ENCODE data around the gene OSBPL5.
"Not testable (repeated sequence)": the region's sequence is repeated elsewhere in the genome, so short reads cannot be mapped to it uniquely, and the experiment has no call there.

The OSBPL5 gene

GRCh38 chr11:3085052-3085451, 80.1 kb downstream of the OSBPL5 start:
- Mint-ChIP-seq H3K4me3 (no peak overlapping the region), H3K9me3 (no peaks in the 10 kb centered on the region), H3K27ac (no peak overlapping the region), H3K27me3 (ENCODE audit: low read depth) (peaks cover 5% of the 10 kb centered on the region), H3K36me3 (ENCODE audit: low read depth) (no peaks in the 10 kb centered on the region), H3K4me1 (ENCODE audit: low read depth) (no peaks in the 10 kb centered on the region)

DNA sequence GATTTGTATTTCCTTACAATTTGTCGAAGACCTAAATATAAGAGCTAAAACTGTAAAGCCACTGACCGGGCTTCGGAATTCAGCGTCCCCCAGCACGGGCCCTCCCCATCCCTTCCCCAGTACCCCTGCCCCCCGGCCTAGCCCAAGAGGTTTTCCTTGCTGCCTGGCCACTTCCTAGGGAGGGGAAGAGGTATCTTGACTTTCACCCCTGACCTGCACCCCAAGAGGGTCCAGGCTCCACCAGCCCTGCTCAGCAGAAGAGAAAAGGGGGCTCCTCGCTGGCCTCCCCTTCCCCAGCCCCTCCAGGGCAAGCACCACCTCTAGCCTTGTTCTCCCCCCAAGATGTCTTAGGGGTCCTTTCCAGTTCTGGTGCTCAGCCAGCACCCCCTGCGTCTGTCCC, 81.8 kb downstream of the OSBPL5 start:
- Mint-ChIP-seq H3K4me1 (ENCODE audit: low read depth) (no peaks in the 10 kb centered on the region), H3K36me3 (ENCODE audit: low read depth) (no peaks in the 10 kb centered on the region), H3K4me3 (no peak overlapping the region), H3K27me3 (ENCODE audit: low read depth) (peaks cover 11% of the 10 kb centered on the region), H3K27ac (no peak overlapping the region), H3K9me3 (no peaks in the 10 kb centered on the region)

GRCh38 chr11:3081386-3081751, 83.7 kb downstream of the OSBPL5 start:
- no peak overlapping the region for H3K4me3 Mint-ChIP-seq
- no peaks in the 10 kb centered on the region for H3K9me3 Mint-ChIP-seq
- no peak overlapping the region for H3K27ac Mint-ChIP-seq

GRCh38 chr11:3080733-3081385, 84.3 kb downstream of the OSBPL5 start:
- Mint-ChIP-seq H3K36me3 (ENCODE audit: low read depth) (no peaks in the 10 kb centered on the region), H3K27ac (no peak overlapping the region), H3K4me1 (ENCODE audit: low read depth) (no peaks in the 10 kb centered on the region), H3K4me3 (no peak overlapping the region), H3K9me3 (no peaks in the 10 kb centered on the region), H3K27me3 (ENCODE audit: low read depth) (peaks cover 11% of the 10 kb centered on the region)

More at GRCh38 chr11:3081386-3081751, 83.7 kb downstream of the OSBPL5 start:
- no peaks in the 10 kb centered on the region for H3K36me3 Mint-ChIP-seq (ENCODE audit: low read depth)
- no peaks in the 10 kb centered on the region for H3K4me1 Mint-ChIP-seq (ENCODE audit: low read depth)
- H3K27me3 Mint-ChIP-seq (ENCODE audit: low read depth) = peaks cover 11% of the 10 kb centered on the region

- Mint-ChIP-seq H3K27ac (no peak overlapping the region), H3K9me3 (no peaks in the 10 kb centered on the region), H3K27me3 (ENCODE audit: low read depth) (peaks cover 11% of the 10 kb centered on the region), H3K36me3 (ENCODE audit: low read depth) (no peaks in the 10 kb centered on the region), H3K4me3 (no peak overlapping the region), H3K4me1 (ENCODE audit: low read depth) (no peaks in the 10 kb centered on the region)
Measured at GRCh38 chr11:3080104-3080503, 85.0 kb downstream of the OSBPL5 start.

GRCh38 chr11:3077846-3078440, 87.2 kb downstream of the OSBPL5 start:
- H3K4me3 Mint-ChIP-seq = no peak overlapping the region
- no peak overlapping the region for H3K27ac Mint-ChIP-seq
- H3K27me3 Mint-ChIP-seq (ENCODE audit: low read depth) = peaks cover 11% of the 10 kb centered on the region
- H3K4me1 Mint-ChIP-seq (ENCODE audit: low read depth) = no peaks in the 10 kb centered on the region
- H3K9me3 Mint-ChIP-seq = no peaks in the 10 kb centered on the region
- H3K36me3 Mint-ChIP-seq (ENCODE audit: low read depth) = no peaks in the 10 kb centered on the region

DNA sequence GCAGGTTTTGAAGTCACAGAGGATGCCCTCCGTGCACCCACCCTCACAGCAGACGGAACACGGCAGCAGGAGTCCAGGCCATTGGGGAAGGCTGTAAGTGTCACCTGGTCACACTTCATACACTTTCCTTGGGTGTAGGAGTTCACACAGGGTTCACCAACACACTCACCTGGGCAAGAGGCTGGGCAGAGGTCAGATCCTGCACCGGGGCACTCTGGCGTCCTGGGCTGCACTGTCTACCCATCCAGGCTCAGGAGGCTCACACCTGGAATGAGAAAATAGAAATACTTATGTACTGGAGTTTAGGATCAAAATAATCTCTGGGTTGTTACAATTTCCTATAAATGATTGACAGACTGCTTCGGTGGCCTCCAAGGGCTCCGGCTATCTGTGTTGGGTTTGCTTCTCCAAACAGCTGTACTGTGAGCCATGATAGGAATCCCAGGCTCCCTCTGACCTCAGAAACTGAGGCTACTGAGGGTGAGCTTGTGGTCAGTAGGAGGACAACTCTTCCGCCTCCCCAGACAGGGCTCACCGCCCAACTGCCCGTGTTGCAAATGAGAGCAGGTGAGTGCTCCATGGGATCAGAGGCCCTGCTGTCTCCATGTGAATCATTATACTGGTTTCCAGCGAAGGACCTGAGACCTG, 87.8 kb downstream of the OSBPL5 start:
- no peak overlapping the region for H3K4me3 Mint-ChIP-seq
- no peaks in the 10 kb centered on the region for H3K9me3 Mint-ChIP-seq
- H3K27me3 Mint-ChIP-seq (ENCODE audit: low read depth) = peaks cover 11% of the 10 kb centered on the region
- H3K27ac Mint-ChIP-seq = no peak overlapping the region
- H3K36me3 Mint-ChIP-seq (ENCODE audit: low read depth) = no peaks in the 10 kb centered on the region
- H3K4me1 Mint-ChIP-seq (ENCODE audit: low read depth) = no peaks in the 10 kb centered on the region

- Mint-ChIP-seq H3K36me3 (ENCODE audit: low read depth) (no peaks in the 10 kb centered on the region), H3K27me3 (ENCODE audit: low read depth) (peaks cover 6% of the 10 kb centered on the region), H3K9me3 (no peaks in the 10 kb centered on the region), H3K27ac (no peak overlapping the region), H3K4me3 (no peak overlapping the region), H3K4me1 (ENCODE audit: low read depth) (no peaks in the 10 kb centered on the region)
Measured at GRCh38 chr11:3074912-3075589, 90.1 kb downstream of the OSBPL5 start.

DNA sequence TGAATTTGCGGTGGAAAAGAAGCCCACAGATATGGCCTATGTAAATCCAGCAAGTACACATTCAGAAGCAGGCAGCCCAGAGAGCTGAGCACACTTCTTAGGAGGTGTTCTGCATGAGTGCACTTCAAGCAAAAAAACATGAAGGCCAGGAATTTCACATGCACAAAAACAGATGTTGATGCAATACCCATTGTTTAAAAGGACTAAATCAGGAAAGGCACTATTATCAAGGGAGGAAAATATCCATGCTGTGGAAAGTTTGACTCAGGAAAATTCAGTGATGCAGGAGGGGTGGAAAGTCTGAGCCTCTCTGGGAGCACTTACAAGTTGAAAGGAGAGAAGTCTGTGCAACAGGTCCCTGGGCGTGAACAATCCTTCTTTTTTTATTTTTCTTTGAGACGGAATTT, 92.1 kb downstream of the OSBPL5 start:
- no peak overlapping the region for H3K27ac Mint-ChIP-seq
- H3K4me1 Mint-ChIP-seq (ENCODE audit: low read depth) = no peaks in the 10 kb centered on the region
- H3K9me3 Mint-ChIP-seq = no peaks in the 10 kb centered on the region
- H3K36me3 Mint-ChIP-seq (ENCODE audit: low read depth) = no peaks in the 10 kb centered on the region
- no peak overlapping the region for H3K4me3 Mint-ChIP-seq
- H3K27me3 Mint-ChIP-seq (ENCODE audit: low read depth) = peaks cover 9% of the 10 kb centered on the region

DNA sequence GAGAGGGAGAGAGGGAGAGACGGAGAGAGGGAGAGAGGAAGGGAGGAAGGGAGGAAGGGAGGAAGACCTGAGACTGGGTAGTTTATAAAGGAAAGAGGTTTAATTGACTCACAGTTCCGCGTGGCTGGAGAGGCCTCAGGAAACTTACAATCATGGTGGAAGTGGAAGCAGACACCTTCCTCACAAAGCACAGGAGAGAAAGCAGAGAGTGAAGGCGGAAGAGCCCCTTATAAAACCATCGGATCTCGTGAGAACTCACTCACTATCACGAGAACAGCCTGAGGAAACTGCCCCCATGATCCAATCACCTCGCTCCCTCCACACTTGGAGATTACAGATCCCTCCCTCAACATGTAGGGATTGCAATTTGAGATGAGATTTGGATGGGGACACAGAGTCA, 95.7 kb downstream of the OSBPL5 start:
- H3K36me3 Mint-ChIP-seq (ENCODE audit: low read depth) = no peaks in the 10 kb centered on the region
- no peaks in the 10 kb centered on the region for H3K9me3 Mint-ChIP-seq
- peaks cover 23% of the 10 kb centered on the region for H3K27me3 Mint-ChIP-seq (ENCODE audit: low read depth)
- H3K4me1 Mint-ChIP-seq (ENCODE audit: low read depth) = no peaks in the 10 kb centered on the region
- no peak overlapping the region for H3K27ac Mint-ChIP-seq
- H3K4me3 Mint-ChIP-seq = no peak overlapping the region

- not testable (repeated sequence) for H3K4me1 Mint-ChIP-seq (ENCODE audit: low read depth); H3K9me3 Mint-ChIP-seq; H3K4me3 Mint-ChIP-seq; H3K36me3 Mint-ChIP-seq (ENCODE audit: low read depth); H3K27ac Mint-ChIP-seq
- H3K27me3 Mint-ChIP-seq (ENCODE audit: low read depth) = peaks cover 33% of the 10 kb centered on the region
Measured at GRCh38 chr11:3066308-3066707, 98.8 kb downstream of the OSBPL5 start.

- peaks cover 33% of the 10 kb centered on the region for H3K27me3 Mint-ChIP-seq (ENCODE audit: low read depth)
- H3K4me3 Mint-ChIP-seq; H3K4me1 Mint-ChIP-seq (ENCODE audit: low read depth); H3K27ac Mint-ChIP-seq; H3K36me3 Mint-ChIP-seq (ENCODE audit: low read depth); H3K9me3 Mint-ChIP-seq: not testable (repeated sequence)
Measured at GRCh38 chr11:3064709-3065108, 100.4 kb downstream of the OSBPL5 start.

GRCh38 chr11:3063876-3064275, 101.2 kb downstream of the OSBPL5 start:
- not testable (repeated sequence) for H3K36me3 Mint-ChIP-seq (ENCODE audit: low read depth); H3K27ac Mint-ChIP-seq; H3K9me3 Mint-ChIP-seq; H3K4me1 Mint-ChIP-seq (ENCODE audit: low read depth); H3K4me3 Mint-ChIP-seq
- H3K27me3 Mint-ChIP-seq (ENCODE audit: low read depth) = peaks cover 29% of the 10 kb centered on the region

GRCh38 chr11:3063432-3063831, 101.7 kb downstream of the OSBPL5 start:
- not testable (repeated sequence) for H3K27ac Mint-ChIP-seq; H3K9me3 Mint-ChIP-seq; H3K4me1 Mint-ChIP-seq (ENCODE audit: low read depth); H3K36me3 Mint-ChIP-seq (ENCODE audit: low read depth); H3K4me3 Mint-ChIP-seq
- peaks cover 28% of the 10 kb centered on the region for H3K27me3 Mint-ChIP-seq (ENCODE audit: low read depth)

- no peaks in the 10 kb centered on the region for H3K9me3 Mint-ChIP-seq
- H3K27me3 Mint-ChIP-seq (ENCODE audit: low read depth) = peaks cover 19% of the 10 kb centered on the region
- H3K4me3 Mint-ChIP-seq = no peak overlapping the region
- H3K36me3 Mint-ChIP-seq (ENCODE audit: low read depth) = no peaks in the 10 kb centered on the region
- peaks cover 14% of the 10 kb centered on the region for H3K4me1 Mint-ChIP-seq (ENCODE audit: low read depth)
- no peak overlapping the region for H3K27ac Mint-ChIP-seq
Measured at GRCh38 chr11:3060436-3061025, 104.6 kb downstream of the OSBPL5 start.

All from T-helper 1 cell treated with Interleukin-12 subunit alpha and Interleukin-12 subunit beta and Interleukin-4 antibody, amounts not matched to agents 30 μg/mL and 1 μg/mL, for 36 hours (primary cell).